Astrocyte (in vitro differentiated cells and primary cell): ENCODE data around the gene PYDC2. TPM values are rescaled to one million over a fixed set of nuclear protein-coding genes. Genes with fewer than 3 reads are reported as not detected.

Experiments used
- DNase-seq: peaks from one replicate; pipeline ENCODE4 v3.0.0-alpha.2; 2010; ENCODE audit warnings: low read depth
- FAIRE-seq: peaks from 2 replicates; lab custom pipeline; 2011; peaks lifted over from hg19 to GRCh38; lab: Jason Lieb, UNC
- H2AFZ ChIP-seq: 2 replicates; pipeline ENCODE4 v1.6.0; 2012; ENCODE audit warnings: low read depth, low read length, inconsistent platforms
- H3K27ac ChIP-seq: 2 replicates; pipeline ENCODE4 v1.5.1; 2011; ENCODE audit warnings: low read depth, low read length, inconsistent platforms
- H3K27me3 ChIP-seq: 2 replicates; pipeline ENCODE4 v1.6.0; 2011; ENCODE audit warnings: low read length, inconsistent platforms; ENCODE audit not compliant: insufficient read depth
- H3K36me3 ChIP-seq: 2 replicates; pipeline ENCODE4 v1.5.1; 2011; ENCODE audit warnings: low read length, inconsistent platforms; ENCODE audit not compliant: insufficient read depth
- H3K4me1 ChIP-seq: 2 replicates; pipeline ENCODE4 v1.5.1; 2011; ENCODE audit warnings: low read length, inconsistent platforms; ENCODE audit not compliant: insufficient read depth
- H3K4me2 ChIP-seq: 2 replicates; pipeline ENCODE4 v1.6.0; 2012; ENCODE audit warnings: low read length, inconsistent platforms
- H3K4me3 ChIP-seq: 2 replicates; pipeline ENCODE4 v1.5.1; 2011; ENCODE audit warnings: low read depth, mild to moderate bottlenecking, low read length, inconsistent platforms; ENCODE audit not compliant: insufficient read depth
- H3K79me2 ChIP-seq: 2 replicates; pipeline ENCODE4 v1.6.0; 2012; ENCODE audit warnings: mild to moderate bottlenecking, low read length, inconsistent platforms; ENCODE audit not compliant: insufficient read depth
- H3K9ac ChIP-seq: 2 replicates; pipeline ENCODE4 v1.6.0; 2012; ENCODE audit warnings: mild to moderate bottlenecking, low read length, inconsistent platforms
- H3K9me3 ChIP-seq: 2 replicates; pipeline ENCODE4 v1.5.1; 2012; ENCODE audit warnings: low read depth, mild to moderate bottlenecking, low read length, inconsistent platforms; ENCODE audit not compliant: insufficient read depth
- H4K20me1 ChIP-seq: 2 replicates; pipeline ENCODE4 v1.6.0; 2012; ENCODE audit warnings: low read length, inconsistent platforms; ENCODE audit not compliant: insufficient read depth
- H3K27ac Mint-ChIP-seq: one replicate; pipeline ENCODE4 v1.8.0; 2021; ENCODE audit warnings: mild to moderate bottlenecking, mixed read lengths; ENCODE audit not compliant: unreplicated experiment
- H3K27me3 Mint-ChIP-seq: one replicate; pipeline ENCODE4 v1.8.0; 2021; ENCODE audit warnings: low read depth, mixed read lengths; ENCODE audit not compliant: unreplicated experiment
- H3K36me3 Mint-ChIP-seq: one replicate; pipeline ENCODE4 v1.8.0; 2021; ENCODE audit warnings: low read depth, mixed read lengths; ENCODE audit not compliant: unreplicated experiment
- H3K4me1 Mint-ChIP-seq: one replicate; pipeline ENCODE4 v1.8.0; 2021; ENCODE audit warnings: low read depth, mixed read lengths; ENCODE audit not compliant: unreplicated experiment
- H3K4me3 Mint-ChIP-seq: one replicate; pipeline ENCODE4 v1.8.0; 2021; ENCODE audit warnings: mild to moderate bottlenecking, moderate library complexity, mixed read lengths; ENCODE audit not compliant: unreplicated experiment
- H3K9me3 Mint-ChIP-seq: one replicate; pipeline ENCODE4 v1.8.0; 2021; ENCODE audit warnings: mild to moderate bottlenecking, mixed read lengths; ENCODE audit not compliant: unreplicated experiment
- CTCF ChIP-seq: IDR thresholded peaks from 2 replicates; pipeline ENCODE4 v1.5.1; 2011; ENCODE audit warnings: low read depth, mild to moderate bottlenecking, inconsistent platforms, low read length, moderate library complexity; ENCODE audit not compliant: insufficient read depth
- EZH2 ChIP-seq: IDR thresholded peaks from 2 replicates; pipeline ENCODE4 v1.6.1; 2012; ENCODE audit warnings: mild to moderate bottlenecking, low read length, inconsistent platforms; ENCODE audit not compliant: insufficient read depth
- total RNA-seq: library from RNA; stranded (reverse); gene quantifications from 2 replicates; pipeline ENCODE4 v1.2.1, GENCODE V29; 2021

The PYDC2 gene
- total RNA-seq, 1 donor from 2014 or later: not detected

GRCh38 chr3:191484461-191484860 is 23.5 kb downstream of the PYDC2 start:
- Histone ChIP-seq H3K27ac (no peak overlapping the region), H4K20me1 (no peaks in the 10 kb centered on the region), H3K4me1 (no peaks in the 10 kb centered on the region), H3K9me3 (no peaks in the 10 kb centered on the region), H3K79me2 (no peaks in the 10 kb centered on the region), H3K4me3 (no peak overlapping the region), H3K9ac (no peak overlapping the region), H3K27me3 (no peaks in the 10 kb centered on the region), H3K36me3 (no peaks in the 10 kb centered on the region), H3K4me2 (no peak overlapping the region), H2AFZ (no peak overlapping the region)
- Mint-ChIP-seq H3K27me3 (no peaks in the 10 kb centered on the region), H3K9me3 (peaks cover 3% of the 10 kb centered on the region), H3K36me3 (no peaks in the 10 kb centered on the region), H3K4me3 (no peak overlapping the region), H3K27ac (no peak overlapping the region), H3K4me1 (peaks cover 2% of the 10 kb centered on the region)
- DNase-seq: no peak
- no peak for TF ChIP-seq EZH2
- TF ChIP-seq CTCF: no peak
- FAIRE-seq: no peak

GRCh38 chr3:191492601-191493000 is 31.6 kb downstream of the PYDC2 start:
- Mint-ChIP-seq H3K27ac (no peak overlapping the region), H3K27me3 (no peaks in the 10 kb centered on the region), H3K9me3 (peaks cover 2% of the 10 kb centered on the region), H3K4me1 (no peaks in the 10 kb centered on the region), H3K36me3 (no peaks in the 10 kb centered on the region), H3K4me3 (no peak overlapping the region)
- Histone ChIP-seq H3K4me3 (no peak overlapping the region), H4K20me1 (no peaks in the 10 kb centered on the region), H2AFZ (no peak overlapping the region), H3K27ac (no peak overlapping the region), H3K4me1 (no peaks in the 10 kb centered on the region), H3K9me3 (no peaks in the 10 kb centered on the region), H3K4me2 (no peak overlapping the region), H3K9ac (no peak overlapping the region), H3K27me3 (no peaks in the 10 kb centered on the region), H3K79me2 (no peaks in the 10 kb centered on the region), H3K36me3 (no peaks in the 10 kb centered on the region)
- no peak for FAIRE-seq
- no peak for TF ChIP-seq CTCF
- TF ChIP-seq EZH2: no peak
- peak; percentile 52 for DNase-seq

GRCh38 chr3:191493336-191493735 is 32.4 kb downstream of the PYDC2 start:
- no peaks in the 10 kb centered on the region for H3K9me3 ChIP-seq
- H3K4me3 Mint-ChIP-seq: no peak overlapping the region
- no peak overlapping the region for H3K27ac ChIP-seq
- no peaks in the 10 kb centered on the region for H3K36me3 Mint-ChIP-seq
- H3K79me2 ChIP-seq: no peaks in the 10 kb centered on the region
- no peaks in the 10 kb centered on the region for H3K4me1 ChIP-seq
- no peaks in the 10 kb centered on the region for H4K20me1 ChIP-seq
- no peak for FAIRE-seq
- no peak for DNase-seq
- H3K9me3 Mint-ChIP-seq: peaks cover 2% of the 10 kb centered on the region
- no peak for TF ChIP-seq EZH2
- no peak for TF ChIP-seq CTCF
- no peak overlapping the region for H3K4me2 ChIP-seq
- no peaks in the 10 kb centered on the region for H3K27me3 ChIP-seq
- H3K9ac ChIP-seq: no peak overlapping the region
- H3K36me3 ChIP-seq: no peaks in the 10 kb centered on the region
- H3K27me3 Mint-ChIP-seq: no peaks in the 10 kb centered on the region
- no peak overlapping the region for H2AFZ ChIP-seq
- H3K4me1 Mint-ChIP-seq: no peaks in the 10 kb centered on the region
- no peak overlapping the region for H3K4me3 ChIP-seq
- H3K27ac Mint-ChIP-seq: no peak overlapping the region
